GM19035 (cell line): ENCODE results near the gene AIRE.
"Not testable (repeated sequence)": the region's sequence is repeated elsewhere in the genome, so short reads cannot be mapped to it uniquely, and the experiment has no call there.

Experiments
- ATAC-seq: cut with Tn5 transposase; IDR thresholded peaks from one replicate; pipeline ENCODE4 v1.9.1; 2021; ENCODE audit not compliant: unreplicated experiment

The AIRE gene

GRCh38 chr21:44285138-44285992, at the start of gene AIRE:
TSS of gene AIRE (plus strand) at chr21:44285876. CDS start at chr21:44286007, 131 bp downstream.
- ATAC-seq = no peak

- peak; percentile 15 for ATAC-seq
Measured at GRCh38 chr21:44240353-44240752, 45.3 kb upstream of the AIRE start.

- ATAC-seq = peak; percentile 45
Measured at GRCh38 chr21:44240842-44241241, 44.8 kb upstream of the AIRE start, which contains the start of gene ICOSLG. TSS of gene ICOSLG (minus strand) at chr21:44240943. CDS start at chr21:44240817, 126 bp downstream.

GRCh38 chr21:44241281-44241680, 44.4 kb upstream of the AIRE start:
- ATAC-seq = peak; percentile 30

- peak; percentile 49 for ATAC-seq
Measured at GRCh38 chr21:44243980-44244379, 41.7 kb upstream of the AIRE start.

GRCh38 chr21:44247904-44248303, 37.8 kb upstream of the AIRE start:
- ATAC-seq = not testable (repeated sequence)

GRCh38 chr21:44249204-44250037, 36.3 kb upstream of the AIRE start:
- not testable (repeated sequence) for ATAC-seq

GRCh38 chr21:44253832-44254710, 31.6 kb upstream of the AIRE start:
- ATAC-seq = no peak

GRCh38 chr21:44255511-44255981, 30.1 kb upstream of the AIRE start:
- no peak for ATAC-seq

GRCh38 chr21:44258056-44258725, 27.5 kb upstream of the AIRE start:
- no peak for ATAC-seq

GRCh38 chr21:44259082-44259705, 26.5 kb upstream of the AIRE start:
- no peak for ATAC-seq

- no peak for ATAC-seq
Measured at GRCh38 chr21:44260066-44260465, 25.6 kb upstream of the AIRE start.

- ATAC-seq = no peak
Measured at GRCh38 chr21:44260791-44261631, 24.7 kb upstream of the AIRE start.

GRCh38 chr21:44261675-44262295, 23.9 kb upstream of the AIRE start, which contains the start of gene DNMT3L:
TSS of gene DNMT3L (minus strand) at chr21:44261897. CDS start at chr21:44261259, 638 bp downstream.
- no peak for ATAC-seq

GRCh38 chr21:44262338-44263056, 23.2 kb upstream of the AIRE start:
- ATAC-seq = no peak

- ATAC-seq = no peak
Measured at GRCh38 chr21:44263221-44263760, 22.4 kb upstream of the AIRE start.

- ATAC-seq = no peak
Measured at GRCh38 chr21:44263768-44264167, 21.9 kb upstream of the AIRE start.
